ENCODE measurements around the gene NDC1.

NDC1 gene

GRCh38 chr1:53731779-53732305 lies 106.3 kb downstream of the NDC1 start:
- no peak for DNase-seq (ENCODE audit: low read depth, low spot score)

- no peak for DNase-seq (ENCODE audit: low read depth, low spot score)
Measured at GRCh38 chr1:53731043-53731600, 107.0 kb downstream of the NDC1 start.

- no peak for DNase-seq (ENCODE audit: low read depth, low spot score)
Measured at GRCh38 chr1:53730224-53730865, 107.8 kb downstream of the NDC1 start.

GRCh38 chr1:53729456-53730223 lies 108.5 kb downstream of the NDC1 start:
- no peak for DNase-seq (ENCODE audit: low read depth, low spot score)

GRCh38 chr1:53728702-53729455 lies 109.2 kb downstream of the NDC1 start:
- DNase-seq (ENCODE audit: low read depth, low spot score), result no peak

- no peak for DNase-seq (ENCODE audit: low read depth, low spot score)
Measured at GRCh38 chr1:53728196-53728595, 109.9 kb downstream of the NDC1 start.

- no peak for DNase-seq (ENCODE audit: low read depth, low spot score)
Measured at GRCh38 chr1:53727461-53728092, 110.5 kb downstream of the NDC1 start.

- DNase-seq (ENCODE audit: low read depth, low spot score), result no peak
Measured at GRCh38 chr1:53726009-53726600, 112.0 kb downstream of the NDC1 start.

GRCh38 chr1:53725238-53725689 lies 112.8 kb downstream of the NDC1 start:
- DNase-seq (ENCODE audit: low read depth, low spot score), result no peak

- no peak for DNase-seq (ENCODE audit: low read depth, low spot score)
Measured at GRCh38 chr1:53722025-53722424, 116.1 kb downstream of the NDC1 start.

- no peak for DNase-seq (ENCODE audit: low read depth, low spot score)
Measured at GRCh38 chr1:53721088-53721487, 117.0 kb downstream of the NDC1 start.

- DNase-seq (ENCODE audit: low read depth, low spot score), result no peak
Measured at GRCh38 chr1:53719469-53719868, 118.6 kb downstream of the NDC1 start.

GRCh38 chr1:53718443-53718842 lies 119.7 kb downstream of the NDC1 start:
- DNase-seq (ENCODE audit: low read depth, low spot score), result no peak

- no peak for DNase-seq (ENCODE audit: low read depth, low spot score)
Measured at GRCh38 chr1:53717025-53717804, 120.9 kb downstream of the NDC1 start.

GRCh38 chr1:53716150-53716549 lies 121.9 kb downstream of the NDC1 start:
- no peak for DNase-seq (ENCODE audit: low read depth, low spot score)

GRCh38 chr1:53715478-53715877 lies 122.6 kb downstream of the NDC1 start:
- DNase-seq (ENCODE audit: low read depth, low spot score), result no peak
